Measurements from ENCODE around the gene GIPR.
"Not testable (repeated sequence)": the region's sequence is repeated elsewhere in the genome, so short reads cannot be mapped to it uniquely, and the experiment has no call there.

The GIPR gene

GRCh38 chr19:45645631-45646344 lies 22.2 kb upstream of the GIPR start:
- DNase-seq, result peak; percentile 38 to 52

GRCh38 chr19:45646345-45646698 lies 21.7 kb upstream of the GIPR start:
- DNase-seq, result no peak

GRCh38 chr19:45650722-45651121 lies 17.3 kb upstream of the GIPR start:
- no peak for DNase-seq

- no peak for DNase-seq
Observed at GRCh38 chr19:45653634-45654033, 14.4 kb upstream of the GIPR start.

GRCh38 chr19:45655073-45655472 lies 12.9 kb upstream of the GIPR start:
- DNase-seq, result no peak

- DNase-seq, result no peak
Observed at GRCh38 chr19:45657520-45658167, 10.4 kb upstream of the GIPR start.

- DNase-seq, result no peak
Observed at GRCh38 chr19:45659096-45659729, 8.8 kb upstream of the GIPR start.

GRCh38 chr19:45660636-45661035 lies 7.4 kb upstream of the GIPR start:
- DNase-seq, result no peak

- no peak for DNase-seq
Observed at GRCh38 chr19:45663800-45664199, 4.2 kb upstream of the GIPR start.

- DNase-seq, result no peak
Observed at GRCh38 chr19:45664575-45664974, 3.4 kb upstream of the GIPR start.

- DNase-seq, result no peak
Observed at GRCh38 chr19:45668342-45668871, 386 bp downstream of the GIPR start.

GRCh38 chr19:45670670-45671453 lies 2.8 kb downstream of the GIPR start:
- DNase-seq, result peak; percentile 85 to 93

- DNase-seq, result peak in 1 of 2 experiments; percentile 29
Observed at GRCh38 chr19:45674946-45675345, 6.9 kb downstream of the GIPR start.

- no peak for DNase-seq
Observed at GRCh38 chr19:45676851-45677263, 8.8 kb downstream of the GIPR start.

GRCh38 chr19:45677351-45678230 lies 9.6 kb downstream of the GIPR start:
- DNase-seq, result peak; percentile 90 to 95

- DNase-seq, result peak; percentile 46 to 70
Observed at GRCh38 chr19:45681391-45682015, 13.5 kb downstream of the GIPR start.

GRCh38 chr19:45682117-45682516 lies 14.1 kb downstream of the GIPR start:
- no peak for DNase-seq

GRCh38 chr19:45682908-45683307 lies 14.9 kb downstream of the GIPR start:
- DNase-seq, result no peak

- DNase-seq, result not testable (repeated sequence)
Observed at GRCh38 chr19:45685045-45685444, 17.0 kb downstream of the GIPR start.

GRCh38 chr19:45687599-45687998 lies 19.6 kb downstream of the GIPR start:
- DNase-seq, result no peak

GRCh38 chr19:45691516-45692186 lies 23.6 kb downstream of the GIPR start, which contains the start of gene SNRPD2:
SNRPD2 (minus strand) TSS chr19:45691953; CDS start chr19:45691888, 65 bp downstream.
- DNase-seq, result peak; percentile 87 to 100
